Mucosa of rectum (tissue), 2 donors: Measurements from ENCODE around the gene CFAP69.
"Not testable (repeated sequence)": the region's sequence is repeated elsewhere in the genome, so short reads cannot be mapped to it uniquely, and the experiment has no call there.

ENCODE experiments used
- H3K27ac ChIP-seq, 2 donors: one replicate each; pipeline ENCODE4 v1.7.0; 2013; ENCODE audit warnings: inconsistent platforms in 2 of 2, low read depth in 2 of 2, low read length in 2 of 2
- H3K27me3 ChIP-seq, 2 donors: one replicate each; pipeline ENCODE4 v1.7.0; 2013; ENCODE audit warnings: low read length in 2 of 2; ENCODE audit not compliant: control insufficient read depth in 2 of 2, insufficient read depth in 2 of 2
- H3K36me3 ChIP-seq, 2 donors: one replicate each; pipeline ENCODE4 v1.7.0; 2013; ENCODE audit warnings: low read length in 2 of 2; ENCODE audit not compliant: control insufficient read depth in 2 of 2, insufficient read depth in 2 of 2
- H3K4me1 ChIP-seq, 2 donors: one replicate each; pipeline ENCODE4 v1.7.0; 2013; ENCODE audit warnings: low read length in 2 of 2, mild to moderate bottlenecking in 1 of 2; ENCODE audit not compliant: control insufficient read depth in 2 of 2, insufficient read depth in 2 of 2
- H3K4me3 ChIP-seq, 2 donors: one replicate each; pipeline ENCODE4 v1.7.0; 2013; ENCODE audit warnings: low read length in 2 of 2
- H3K9ac ChIP-seq, 2 donors: one replicate each; pipeline ENCODE4 v1.7.0; 2013; ENCODE audit warnings: low read length in 2 of 2, low read depth in 1 of 2, mild to moderate bottlenecking in 1 of 2
- H3K9me3 ChIP-seq, 2 donors: one replicate each; pipeline ENCODE4 v1.7.0; 2013; ENCODE audit warnings: low read length in 2 of 2; ENCODE audit not compliant: control insufficient read depth in 2 of 2
- donor health status: healthy.
- donor health status: Normal muscosa, but diverticular disease.

CFAP69 gene

GRCh38 chr7:90326500-90326899 is 81.5 kb downstream of the CFAP69 start:
- Histone ChIP-seq H3K4me3 (no peak overlapping the region), H3K9ac (no peak overlapping the region), H3K27ac (no peak overlapping the region), H3K36me3 (no peaks in the 10 kb centered on the region), H3K27me3 (peaks cover 9 to 15% of the 10 kb centered on the region in 2 donors), H3K4me1 (no peaks in the 10 kb centered on the region), H3K9me3 (no peaks in the 10 kb centered on the region)

GRCh38 chr7:90334193-90334843 is 89.3 kb downstream of the CFAP69 start:
- Histone ChIP-seq H3K9me3 (no peaks in the 10 kb centered on the region), H3K4me1 (no peaks in the 10 kb centered on the region), H3K27me3 (no peaks in the 10 kb centered on the region), H3K27ac (no peak overlapping the region), H3K9ac (no peak overlapping the region), H3K4me3 (no peak overlapping the region), H3K36me3 (no peaks in the 10 kb centered on the region)

GRCh38 chr7:90334926-90335325 is 90.0 kb downstream of the CFAP69 start:
- H3K9ac ChIP-seq, H3K4me3 ChIP-seq, H3K27me3 ChIP-seq, H3K9me3 ChIP-seq, H3K36me3 ChIP-seq, H3K27ac ChIP-seq, H3K4me1 ChIP-seq: not testable (repeated sequence)

- no peak overlapping the region for H3K9ac ChIP-seq
- no peaks in the 10 kb centered on the region for H3K4me1 ChIP-seq
- no peaks in the 10 kb centered on the region for H3K36me3 ChIP-seq
- H3K4me3 ChIP-seq = no peak overlapping the region
- no peaks in the 10 kb centered on the region for H3K9me3 ChIP-seq
- no peaks in the 10 kb centered on the region for H3K27me3 ChIP-seq
- H3K27ac ChIP-seq = no peak overlapping the region
Observed at GRCh38 chr7:90337106-90337505, 92.1 kb downstream of the CFAP69 start.

GRCh38 chr7:90345016-90345415 is 100.0 kb downstream of the CFAP69 start:
- H3K4me1 ChIP-seq = peaks cover 3 to 8% of the 10 kb centered on the region in 2 donors

GRCh38 chr7:90345595-90346335 is 100.8 kb downstream of the CFAP69 start:
- Histone ChIP-seq H3K36me3 (no peaks in the 10 kb centered on the region), H3K9me3 (no peaks in the 10 kb centered on the region), H3K27ac (peak overlapping the region; percentile 91 to 93), H3K4me1 (peaks cover 3 to 8% of the 10 kb centered on the region in 2 donors), H3K27me3 (no peaks in the 10 kb centered on the region), H3K9ac (peak overlapping the region; percentile 91 to 99), H3K4me3 (peak overlapping the region; percentile 99)

More at GRCh38 chr7:90345016-90345415, 100.0 kb downstream of the CFAP69 start:
- Histone ChIP-seq H3K4me3 (peak overlapping the region; percentile 99), H3K36me3 (no peaks in the 10 kb centered on the region), H3K9me3 (no peaks in the 10 kb centered on the region), H3K27ac (peak overlapping the region in 1 of 2 donors; percentile 91), H3K27me3 (no peaks in the 10 kb centered on the region), H3K9ac (no peak overlapping the region)

GRCh38 chr7:90346336-90347125 is 101.6 kb downstream of the CFAP69 start, which contains the start of gene GTPBP10:
Gene GTPBP10 (plus strand): TSS chr7:90346716. CDS start chr7:90346742, 26 bp downstream.
- peak within 1 kb of the TSS; percentile 91 to 93 for H3K27ac ChIP-seq
- no peaks in the 10 kb centered on the region for H3K36me3 ChIP-seq
- H3K9ac ChIP-seq = peak within 1 kb of the TSS; percentile 91 to 99
- H3K4me1 ChIP-seq = peaks cover 3 to 8% of the 10 kb centered on the region in 2 donors
- no peaks in the 10 kb centered on the region for H3K9me3 ChIP-seq
- no peaks in the 10 kb centered on the region for H3K27me3 ChIP-seq
- peak within 1 kb of the TSS; percentile 99 for H3K4me3 ChIP-seq

- Histone ChIP-seq H3K36me3 (no peaks in the 10 kb centered on the region), H3K27ac (no peak overlapping the region), H3K27me3 (no peaks in the 10 kb centered on the region), H3K4me3 (peak overlapping the region in 1 of 2 donors; percentile 99), H3K4me1 (peaks cover 3 to 8% of the 10 kb centered on the region in 2 donors), H3K9ac (peak overlapping the region in 1 of 2 donors; percentile 91), H3K9me3 (no peaks in the 10 kb centered on the region)
Observed at GRCh38 chr7:90347759-90348158, 102.8 kb downstream of the CFAP69 start.

- no peaks in the 10 kb centered on the region for H3K27me3 ChIP-seq
- H3K4me3 ChIP-seq = no peak overlapping the region
- H3K9me3 ChIP-seq = no peaks in the 10 kb centered on the region
- peaks cover 0 to 6% of the 10 kb centered on the region in 2 donors for H3K36me3 ChIP-seq
- no peak overlapping the region for H3K9ac ChIP-seq
- no peak overlapping the region for H3K27ac ChIP-seq
- H3K4me1 ChIP-seq = peaks cover 3 to 8% of the 10 kb centered on the region in 2 donors
Observed at GRCh38 chr7:90349305-90349704, 104.3 kb downstream of the CFAP69 start.

- not testable (repeated sequence) for H3K9ac ChIP-seq, H3K27ac ChIP-seq, H3K9me3 ChIP-seq, H3K36me3 ChIP-seq, H3K4me1 ChIP-seq, H3K4me3 ChIP-seq, H3K27me3 ChIP-seq
Observed at GRCh38 chr7:90350032-90350431, 105.1 kb downstream of the CFAP69 start.
